ENCODE data around the gene VSTM1. TPM values are rescaled to one million over a fixed set of nuclear protein-coding genes. Genes with fewer than 3 reads are reported as not detected.

Gene VSTM1
- total RNA-seq, 1 experiment from 2014 or later, result 0.59 TPM

DNA sequence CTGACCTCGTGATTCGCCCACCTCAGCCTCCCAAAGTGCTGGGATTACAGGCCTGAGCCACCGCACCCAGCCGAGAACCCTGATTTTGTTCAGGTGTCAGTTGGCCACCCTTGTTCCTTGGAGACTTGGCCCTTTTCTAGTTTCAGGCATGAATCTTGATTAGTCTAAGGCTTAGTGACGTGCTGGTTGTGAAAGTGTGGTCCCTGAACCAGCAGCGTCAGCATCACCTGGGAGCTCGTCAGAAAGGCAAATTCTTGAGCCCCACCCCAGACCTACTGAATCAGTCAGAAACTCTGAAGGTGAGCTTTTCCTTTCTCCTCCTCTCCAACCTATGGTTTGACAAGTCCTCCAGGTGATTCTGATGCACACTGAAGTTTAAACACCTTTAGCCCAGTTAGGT lies 37.0 kb downstream of the VSTM1 start:
- Histone ChIP-seq H3K27ac (no peak overlapping the region), H2AFZ (no peak overlapping the region), H3K9me3 (ENCODE audit: insufficient read depth, low read depth) (no peaks in the 10 kb centered on the region), H3F3A (ENCODE audit: insufficient read depth, low read depth) (peaks cover 4% of the 10 kb centered on the region; the same call in 1 of the 2 replicates), H3K79me2 (ENCODE audit: low read depth) (no peaks in the 10 kb centered on the region), H3K9me2 (ENCODE audit: insufficient read depth) (no peaks in the 10 kb centered on the region), H3K4me2 (no peak overlapping the region), H3K4me3 (no peak overlapping the region), H3K27me3 (ENCODE audit: insufficient read depth, low read depth) (no peaks in the 10 kb centered on the region), H4K20me1 (ENCODE audit: insufficient read depth) (no peaks in the 10 kb centered on the region), H3K36me3 (ENCODE audit: low read depth) (no peaks in the 10 kb centered on the region), H3K4me1 (replicated peaks; ENCODE audit: insufficient read depth) (peaks cover 40% of the 10 kb centered on the region)
- DNase-seq, result no peak
- no TSS peak for BruUV-seq (replicated peaks)
- ChIA-PET POLR2A (ENCODE audit: unreplicated experiment) (no interaction called here), CTCF (interaction anchor here (0.6 to 0.7 kb wide), 3 partner anchors 15 to 159 kb away, joined by 4 to 11 read pairs (median 10); no protein-coding TSS in a partner anchor)
- intact Hi-C loops (cut with micrococcal nuclease; ENCODE audit: unreplicated experiment), result no loop called here
- no peak for TF ChIP-seq EZH2 (IDR thresholded peaks at IDR 0.05; ENCODE audit: low read depth)
- TF ChIP-seq, protein P1, sequence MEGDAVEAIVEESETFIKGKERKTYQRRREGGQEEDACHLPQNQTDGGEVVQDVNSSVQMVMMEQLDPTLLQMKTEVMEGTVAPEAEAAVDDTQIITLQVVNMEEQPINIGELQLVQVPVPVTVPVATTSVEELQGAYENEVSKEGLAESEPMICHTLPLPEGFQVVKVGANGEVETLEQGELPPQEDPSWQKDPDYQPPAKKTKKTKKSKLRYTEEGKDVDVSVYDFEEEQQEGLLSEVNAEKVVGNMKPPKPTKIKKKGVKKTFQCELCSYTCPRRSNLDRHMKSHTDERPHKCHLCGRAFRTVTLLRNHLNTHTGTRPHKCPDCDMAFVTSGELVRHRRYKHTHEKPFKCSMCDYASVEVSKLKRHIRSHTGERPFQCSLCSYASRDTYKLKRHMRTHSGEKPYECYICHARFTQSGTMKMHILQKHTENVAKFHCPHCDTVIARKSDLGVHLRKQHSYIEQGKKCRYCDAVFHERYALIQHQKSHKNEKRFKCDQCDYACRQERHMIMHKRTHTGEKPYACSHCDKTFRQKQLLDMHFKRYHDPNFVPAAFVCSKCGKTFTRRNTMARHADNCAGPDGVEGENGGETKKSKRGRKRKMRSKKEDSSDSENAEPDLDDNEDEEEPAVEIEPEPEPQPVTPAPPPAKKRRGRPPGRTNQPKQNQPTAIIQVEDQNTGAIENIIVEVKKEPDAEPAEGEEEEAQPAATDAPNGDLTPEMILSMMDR (conservative IDR thresholded peaks at IDR 0.05), result no peak

- POLR2A ChIA-PET (ENCODE audit: unreplicated experiment), result interaction anchor here (0.6 kb wide), 1 partner anchor 253 kb away, joined by 3 read pairs; no protein-coding TSS in a partner anchor
- CTCF ChIA-PET, result interaction anchor here (0.6 to 2.2 kb wide), 7 partner anchors 44 to 232 kb away, joined by 3 to 28 read pairs (median 6); no protein-coding TSS in a partner anchor
- TF ChIP-seq EZH2 (IDR thresholded peaks at IDR 0.05; ENCODE audit: low read depth), result no peak
- TF ChIP-seq, protein P1 (conservative IDR thresholded peaks at IDR 0.05), result no peak
- intact Hi-C loops (cut with micrococcal nuclease; ENCODE audit: unreplicated experiment), result loop anchor here (1.0 to 5.0 kb wide), 5 partner anchors 117 to 232 kb away; partner anchors contain the start of genes CACNG7 and PRKCG
- Histone ChIP-seq H3F3A (ENCODE audit: insufficient read depth, low read depth) (peaks cover 20% of the 10 kb centered on the region), H2AFZ (no peak overlapping the region), H3K36me3 (ENCODE audit: low read depth) (no peaks in the 10 kb centered on the region), H4K20me1 (ENCODE audit: insufficient read depth) (no peaks in the 10 kb centered on the region), H3K9me2 (ENCODE audit: insufficient read depth) (no peaks in the 10 kb centered on the region), H3K27me3 (ENCODE audit: insufficient read depth, low read depth) (no peaks in the 10 kb centered on the region), H3K27ac (no peak overlapping the region), H3K9me3 (ENCODE audit: insufficient read depth, low read depth) (no peaks in the 10 kb centered on the region), H3K4me3 (no peak overlapping the region), H3K4me2 (no peak overlapping the region), H3K79me2 (ENCODE audit: low read depth) (no peaks in the 10 kb centered on the region), H3K4me1 (replicated peaks; ENCODE audit: insufficient read depth) (peaks cover 37% of the 10 kb centered on the region)
- DNase-seq, result peak in 1 of 2 experiments; percentile 52
- no TSS peak for BruUV-seq (replicated peaks)
Measured at GRCh38 chr19:54024660-54025059, 39.0 kb downstream of the VSTM1 start.

DNA sequence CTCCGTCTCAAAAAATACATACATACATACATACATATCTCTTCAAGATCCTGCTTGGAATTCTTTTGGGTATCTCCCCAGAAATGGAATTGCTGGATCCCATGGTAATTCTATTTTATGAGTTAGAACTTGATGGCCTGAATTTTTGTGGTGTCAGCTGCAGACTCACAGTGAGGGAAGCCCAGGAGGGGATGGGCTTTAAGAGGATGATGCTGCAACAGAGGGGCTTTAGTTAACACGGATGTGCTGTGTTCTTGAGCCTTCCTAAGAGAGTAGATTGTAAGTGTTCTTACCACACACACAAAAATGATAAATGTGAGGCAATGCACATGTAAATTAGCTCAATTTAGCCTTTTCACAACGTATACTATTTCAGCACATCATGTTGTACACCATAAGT lies 40.5 kb downstream of the VSTM1 start:
- Histone ChIP-seq H3K27me3 (ENCODE audit: insufficient read depth, low read depth) (no peaks in the 10 kb centered on the region), H4K20me1 (ENCODE audit: insufficient read depth) (no peaks in the 10 kb centered on the region), H3K79me2 (ENCODE audit: low read depth) (no peaks in the 10 kb centered on the region), H3K36me3 (ENCODE audit: low read depth) (no peaks in the 10 kb centered on the region), H3K4me3 (no peak overlapping the region), H2AFZ (no peak overlapping the region), H3K9me3 (ENCODE audit: insufficient read depth, low read depth) (no peaks in the 10 kb centered on the region), H3K4me2 (no peak overlapping the region), H3F3A (ENCODE audit: insufficient read depth, low read depth) (peaks cover 35% of the 10 kb centered on the region), H3K4me1 (replicated peaks; ENCODE audit: insufficient read depth) (peaks cover 51% of the 10 kb centered on the region), H3K9me2 (ENCODE audit: insufficient read depth) (no peaks in the 10 kb centered on the region), H3K27ac (no peak overlapping the region)
- intact Hi-C loops (cut with micrococcal nuclease; ENCODE audit: unreplicated experiment), result loop anchor here (5.0 kb wide), 3 partner anchors 116 to 231 kb away; partner anchors contain the start of genes CACNG7 and PRKCG
- ChIA-PET CTCF (interaction anchor here (0.7 to 2.2 kb wide), 4 partner anchors 43 to 230 kb away, joined by 3 to 8 read pairs (median 5); no protein-coding TSS in a partner anchor), POLR2A (ENCODE audit: unreplicated experiment) (no interaction called here)
- BruUV-seq (replicated peaks), result no TSS peak
- TF ChIP-seq EZH2 (IDR thresholded peaks at IDR 0.05; ENCODE audit: low read depth), result no peak
- TF ChIP-seq, protein P1 (conservative IDR thresholded peaks at IDR 0.05), result no peak
- no peak for DNase-seq
